Tibial artery (tissue), 4 donors: ENCODE data around the gene TRIM52.

Experiments used
- DNase-seq, 2 donors: peaks; one replicate each; pipeline ENCODE4 v3.0.0-alpha.2; 2019
- H3K27ac ChIP-seq, 2 donors: fragments of 200-600 bp; sonication (generic) in 1 of 2; 1 replicate in 1 of 2; 2 replicates in 1 of 2; pipeline ENCODE4 v1.5.1; 2018 to 2019; ENCODE audit warnings: mild to moderate bottlenecking in 1 of 2
- H3K27me3 ChIP-seq, 2 donors: fragments of 200-600 bp; sonication (generic) in 1 of 2; one replicate each; pipeline versions ENCODE4 v1.5.1 to v1.6.0; 2016 to 2019
- H3K36me3 ChIP-seq, 3 donors: fragments of 200-600 bp; sonication (generic) in 2 of 3; one replicate each; pipeline ENCODE4 v1.5.1; 2016 to 2019; ENCODE audit warnings: mild to moderate bottlenecking in 2 of 3
- H3K4me1 ChIP-seq, 4 donors: fragments of 200-600 bp; sonication (generic) in 2 of 4; 1 replicate in 3 of 4; 2 replicates in 1 of 4; pipeline ENCODE4 v1.5.1; 2016 to 2019
- H3K4me3 ChIP-seq, 2 donors: fragments of 200-600 bp; sonication (generic) in 1 of 2; 1 replicate in 1 of 2; 2 replicates in 1 of 2; pipeline ENCODE4 v1.5.1; 2018 to 2019; ENCODE audit warnings: mild to moderate bottlenecking in 2 of 2
- H3K9me3 ChIP-seq, 3 donors: fragments of 200-600 bp; sonication (generic) in 1 of 3; one replicate each; pipeline ENCODE4 v1.5.1; 2016 to 2019
- CTCF ChIP-seq, 2 experiments: fragments of 200-600 bp in 1 of 2; fragments of 450-650 bp in 1 of 2; IDR thresholded peaks; one replicate each; pipeline ENCODE4 v1.5.1; 2017 to 2019; ENCODE audit warnings: antibody characterized with exemption in 2 of 2, mild to moderate bottlenecking in 1 of 2, moderate library complexity in 1 of 2
- intact Hi-C: fragments of 100-400 bp; cut with DNase I; formaldehyde crosslinking; loops from one replicate; pipeline ENCODE4 v1.15.0; 2023; ENCODE audit warnings: low total_unique reads

TRIM52 gene

DNA sequence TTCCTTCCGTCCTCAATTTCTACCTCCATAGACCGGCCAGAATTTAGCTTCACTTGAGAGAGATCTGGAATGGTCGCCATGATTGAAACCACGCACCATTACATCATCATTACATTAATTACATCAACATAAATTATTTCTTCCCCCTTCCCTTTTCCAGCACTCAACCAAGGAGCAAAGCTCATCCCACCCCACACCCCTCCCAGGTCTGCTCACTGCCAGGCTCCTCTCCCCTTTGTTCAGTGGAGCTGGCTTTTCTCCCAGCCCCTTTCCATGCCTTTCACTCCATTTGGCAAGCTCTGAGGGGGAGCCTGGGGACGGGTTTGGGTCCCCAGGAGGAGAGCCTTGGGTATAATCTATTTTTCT is 25.6 kb downstream of the TRIM52 start:
- peak in 1 of 2 donors; percentile 38 for DNase-seq
- TF ChIP-seq CTCF (IDR thresholded peaks at IDR 0.05): no peak
- Histone ChIP-seq H3K4me3 (no peak overlapping the region), H3K27ac (no peak overlapping the region), H3K36me3 (peaks cover 53 to 99% (median 84%) of the 10 kb centered on the region in 3 donors), H3K9me3 (no peaks in the 10 kb centered on the region), H3K4me1 (peaks cover 0 to 8% (median 3%) of the 10 kb centered on the region in 4 donors), H3K27me3 (no peaks in the 10 kb centered on the region)
- intact Hi-C loops: no loop called here

GRCh38 chr5:181234455-181235306 is 26.3 kb downstream of the TRIM52 start:
- intact Hi-C loops: no loop called here

DNA sequence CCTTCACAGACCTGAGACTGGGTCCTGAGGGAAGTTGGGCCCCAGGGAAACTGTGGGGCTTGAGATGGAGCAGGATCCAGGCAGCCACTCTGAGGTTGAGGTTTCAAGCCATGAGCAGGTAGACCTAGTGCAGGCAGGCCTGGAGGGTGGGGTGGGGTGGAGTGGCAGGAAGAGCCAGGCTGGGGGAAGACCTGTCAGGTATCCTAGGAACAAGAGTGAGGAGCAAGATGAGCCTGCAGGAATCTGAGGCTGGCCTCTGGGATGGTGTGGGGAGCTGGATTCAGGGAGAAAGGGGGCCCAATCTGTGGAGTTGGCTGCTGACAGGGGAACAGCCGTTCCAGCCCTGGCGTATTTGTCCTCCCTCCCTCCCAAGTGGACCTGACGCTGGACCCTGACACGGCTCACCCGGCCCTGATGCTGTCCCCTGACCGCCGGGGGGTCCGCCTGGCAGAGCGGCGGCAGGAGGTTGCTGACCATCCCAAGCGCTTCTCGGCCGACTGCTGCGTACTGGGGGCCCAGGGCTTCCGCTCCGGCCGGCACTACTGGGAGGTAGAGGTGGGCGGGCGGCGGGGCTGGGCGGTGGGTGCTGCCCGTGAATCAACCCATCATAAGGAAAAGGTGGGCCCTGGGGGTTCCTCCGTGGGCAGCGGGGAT is 27.0 kb downstream of the TRIM52 start:
- no peak overlapping the region for H3K4me3 ChIP-seq
- no peaks in the 10 kb centered on the region for H3K9me3 ChIP-seq
- peaks cover 40 to 89% (median 70%) of the 10 kb centered on the region in 3 donors for H3K36me3 ChIP-seq
- H3K27ac ChIP-seq: no peak overlapping the region
- intact Hi-C loops: no loop called here
- no peak for TF ChIP-seq CTCF (IDR thresholded peaks at IDR 0.05)
- no peaks in the 10 kb centered on the region for H3K27me3 ChIP-seq
- no peaks in the 10 kb centered on the region for H3K4me1 ChIP-seq
- DNase-seq: peak in 1 of 2 donors; percentile 35

More at GRCh38 chr5:181234455-181235306, 26.3 kb downstream of the TRIM52 start:
- peak in 1 of 2 donors; percentile 53 for DNase-seq
- Histone ChIP-seq H3K4me1 (peaks cover 0 to 3% (median 0%) of the 10 kb centered on the region in 4 donors), H3K27ac (no peak overlapping the region), H3K4me3 (no peak overlapping the region), H3K9me3 (no peaks in the 10 kb centered on the region), H3K36me3 (peaks cover 48 to 93% (median 78%) of the 10 kb centered on the region in 3 donors), H3K27me3 (no peaks in the 10 kb centered on the region)
- TF ChIP-seq CTCF (IDR thresholded peaks at IDR 0.05): no peak

DNA sequence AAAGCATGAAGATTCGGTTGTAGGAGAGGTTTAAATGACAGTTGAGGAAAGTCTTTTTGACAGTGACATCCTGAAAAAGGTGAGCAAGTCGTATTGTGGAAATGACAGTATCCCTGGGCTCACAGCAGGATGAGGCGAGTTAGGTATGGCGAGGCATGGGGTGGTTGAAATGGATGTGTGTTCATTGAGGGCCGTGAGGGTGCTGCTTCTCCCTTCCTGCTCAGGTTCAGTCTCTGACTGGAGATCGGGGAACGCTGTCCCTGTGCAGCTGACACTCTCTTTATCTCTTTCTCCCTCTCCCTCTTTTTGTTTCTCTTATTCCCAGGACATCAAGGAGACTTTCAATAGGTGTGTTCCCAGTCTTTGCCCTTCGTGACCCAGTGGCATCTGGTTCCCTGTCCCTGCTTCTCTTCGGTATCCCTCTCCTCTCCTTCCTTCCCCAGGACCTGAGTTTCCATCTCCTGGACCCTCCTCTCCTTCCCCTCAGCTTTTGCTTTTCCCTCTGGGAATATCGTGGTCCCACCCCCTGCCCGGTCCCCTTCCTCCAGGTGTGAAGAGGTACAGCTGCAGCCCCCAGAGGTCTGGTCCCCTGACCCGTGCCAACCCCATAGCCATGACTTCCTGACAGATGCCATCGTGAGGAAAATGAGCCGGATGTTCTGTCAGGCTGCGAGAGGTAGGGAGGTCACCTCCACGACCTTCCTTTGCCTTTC is 27.7 kb downstream of the TRIM52 start:
- H3K27me3 ChIP-seq: no peaks in the 10 kb centered on the region
- DNase-seq: peak in 1 of 2 donors; percentile 40
- no peak overlapping the region for H3K27ac ChIP-seq
- no peak for TF ChIP-seq CTCF (IDR thresholded peaks at IDR 0.05)
- intact Hi-C loops: no loop called here
- no peaks in the 10 kb centered on the region for H3K9me3 ChIP-seq
- H3K36me3 ChIP-seq: peaks cover 33 to 83% (median 64%) of the 10 kb centered on the region in 3 donors
- H3K4me1 ChIP-seq: no peaks in the 10 kb centered on the region
- H3K4me3 ChIP-seq: no peak overlapping the region

DNA sequence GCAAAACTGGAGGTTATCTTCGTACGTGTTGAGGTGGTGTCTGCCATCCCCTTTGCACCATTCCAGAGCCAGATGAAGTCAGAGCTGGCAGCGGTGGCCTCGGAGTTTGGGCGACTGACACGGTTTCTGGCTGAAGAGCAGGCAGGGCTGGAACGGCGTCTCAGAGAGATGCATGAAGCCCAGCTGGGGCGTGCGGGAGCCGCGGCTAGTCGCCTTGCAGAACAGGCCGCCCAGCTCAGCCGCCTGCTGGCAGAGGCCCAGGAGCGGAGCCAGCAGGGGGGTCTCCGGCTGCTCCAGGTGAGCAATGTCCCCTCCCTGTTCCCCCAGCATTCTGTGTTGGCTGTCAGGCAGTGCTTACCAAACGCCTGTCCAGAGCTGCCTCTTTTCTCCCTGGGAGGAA is 28.4 kb downstream of the TRIM52 start:
- TF ChIP-seq CTCF (IDR thresholded peaks at IDR 0.05): no peak
- Histone ChIP-seq H3K27ac (no peak overlapping the region), H3K4me1 (no peaks in the 10 kb centered on the region), H3K4me3 (no peak overlapping the region), H3K27me3 (no peaks in the 10 kb centered on the region), H3K36me3 (peaks cover 27 to 81% (median 57%) of the 10 kb centered on the region in 3 donors), H3K9me3 (no peaks in the 10 kb centered on the region)
- intact Hi-C loops: no loop called here
- no peak for DNase-seq
